ENCODE data around the gene SPON2.

DNA sequence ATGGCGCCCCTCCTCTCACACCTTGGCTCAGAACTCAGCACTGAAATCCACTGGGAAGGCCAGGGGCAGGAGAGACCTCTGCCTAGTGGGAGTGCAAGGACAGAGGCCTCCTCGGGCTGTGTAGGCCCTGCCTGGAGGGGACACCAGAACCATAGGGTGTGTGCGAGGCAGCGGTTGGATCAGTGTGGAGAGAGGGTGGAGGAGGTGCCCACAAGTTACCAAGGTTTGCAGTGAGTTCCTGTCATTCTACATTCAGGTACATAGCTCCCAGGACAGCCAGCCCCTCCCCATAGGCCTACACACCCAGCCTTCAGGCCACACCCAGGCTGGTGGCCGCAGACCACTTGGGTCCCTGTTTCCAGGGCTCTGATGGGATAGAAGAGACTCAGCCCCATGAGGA, 19.2 kb upstream of the SPON2 start:
- TF ChIP-seq, protein P1, sequence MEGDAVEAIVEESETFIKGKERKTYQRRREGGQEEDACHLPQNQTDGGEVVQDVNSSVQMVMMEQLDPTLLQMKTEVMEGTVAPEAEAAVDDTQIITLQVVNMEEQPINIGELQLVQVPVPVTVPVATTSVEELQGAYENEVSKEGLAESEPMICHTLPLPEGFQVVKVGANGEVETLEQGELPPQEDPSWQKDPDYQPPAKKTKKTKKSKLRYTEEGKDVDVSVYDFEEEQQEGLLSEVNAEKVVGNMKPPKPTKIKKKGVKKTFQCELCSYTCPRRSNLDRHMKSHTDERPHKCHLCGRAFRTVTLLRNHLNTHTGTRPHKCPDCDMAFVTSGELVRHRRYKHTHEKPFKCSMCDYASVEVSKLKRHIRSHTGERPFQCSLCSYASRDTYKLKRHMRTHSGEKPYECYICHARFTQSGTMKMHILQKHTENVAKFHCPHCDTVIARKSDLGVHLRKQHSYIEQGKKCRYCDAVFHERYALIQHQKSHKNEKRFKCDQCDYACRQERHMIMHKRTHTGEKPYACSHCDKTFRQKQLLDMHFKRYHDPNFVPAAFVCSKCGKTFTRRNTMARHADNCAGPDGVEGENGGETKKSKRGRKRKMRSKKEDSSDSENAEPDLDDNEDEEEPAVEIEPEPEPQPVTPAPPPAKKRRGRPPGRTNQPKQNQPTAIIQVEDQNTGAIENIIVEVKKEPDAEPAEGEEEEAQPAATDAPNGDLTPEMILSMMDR (IDR thresholded peaks at IDR 0.05), result no peak
- no peak for TF ChIP-seq POLR2A (IDR thresholded peaks at IDR 0.05)
